ENCODE results near the gene NLRX1.
"Not testable (repeated sequence)": the region's sequence is repeated elsewhere in the genome, so short reads cannot be mapped to it uniquely, and the experiment has no call there.

Gene NLRX1

DNA sequence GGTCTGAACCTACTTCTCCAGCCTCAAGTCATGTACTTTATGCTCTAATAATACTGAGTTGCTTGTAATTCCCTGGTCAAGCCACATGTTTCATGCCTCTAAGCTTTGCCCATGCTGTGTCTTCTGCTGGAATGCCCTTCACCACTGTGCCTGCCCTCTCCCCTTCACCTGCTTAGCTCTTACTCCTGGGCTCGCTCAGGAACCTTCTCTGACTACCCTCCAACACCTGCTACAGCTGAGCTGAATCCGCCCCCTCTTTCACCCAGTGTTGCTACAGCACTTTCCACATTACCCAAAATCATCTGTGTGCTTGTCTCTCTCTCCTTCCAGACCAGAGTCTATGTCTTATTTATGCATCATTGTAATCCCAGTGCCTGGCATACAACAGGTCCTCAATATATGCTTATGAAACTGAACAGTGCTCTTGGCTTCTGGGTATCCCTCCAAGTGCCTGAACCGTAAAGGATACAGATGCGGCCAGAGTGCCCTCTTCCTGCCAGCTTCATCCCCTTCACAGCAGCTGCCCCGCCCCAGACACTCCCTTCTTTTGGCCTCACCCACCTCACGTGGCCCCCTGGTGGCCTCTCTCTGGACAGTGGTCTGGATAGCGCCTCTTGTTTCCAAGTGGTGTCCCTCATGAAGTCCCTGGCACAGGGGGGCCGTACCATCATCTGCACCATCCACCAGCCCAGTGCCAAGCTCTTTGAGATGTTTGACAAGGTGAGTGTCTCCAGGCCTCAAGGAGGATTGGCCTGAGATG, 12.6 kb upstream of the NLRX1 start:
- peak; percentile 64 for DNase-seq

DNA sequence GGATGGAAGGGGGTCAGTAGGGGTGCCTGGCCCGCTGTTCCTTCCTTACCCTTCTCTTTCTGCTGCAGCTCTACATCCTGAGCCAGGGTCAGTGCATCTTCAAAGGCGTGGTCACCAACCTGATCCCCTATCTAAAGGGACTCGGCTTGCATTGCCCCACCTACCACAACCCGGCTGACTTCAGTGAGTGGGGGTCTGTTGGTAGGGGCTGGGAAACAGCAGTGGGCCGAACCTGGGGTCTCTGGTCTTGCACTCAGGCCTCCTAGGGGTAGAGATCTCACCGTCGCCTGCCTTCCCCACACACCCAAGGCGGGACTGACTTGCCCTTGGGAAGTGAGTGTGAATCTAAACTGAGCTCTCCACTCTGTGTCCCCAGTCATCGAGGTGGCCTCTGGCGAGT, 12.0 kb upstream of the NLRX1 start:
- DNase-seq = no peak

DNA sequence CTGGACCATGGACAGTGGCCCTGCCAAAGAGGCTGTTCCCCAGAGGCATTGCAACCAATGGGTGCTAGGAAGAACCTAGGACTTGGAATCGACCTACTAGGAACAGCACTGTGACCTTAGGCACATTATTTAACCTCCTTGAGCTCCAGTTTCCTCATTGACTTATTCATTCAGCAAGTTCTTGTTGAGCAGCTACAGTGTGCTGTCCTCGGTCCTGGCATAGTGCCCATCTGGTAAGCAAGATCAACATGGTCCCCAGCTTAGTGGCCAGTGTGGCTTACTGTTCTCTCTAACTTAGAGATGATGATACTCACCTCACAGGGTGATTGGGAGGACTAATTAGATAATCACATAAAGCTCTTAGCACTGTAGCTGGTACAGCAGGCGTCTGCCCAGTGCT, 11.5 kb upstream of the NLRX1 start:
- no peak for DNase-seq

DNA sequence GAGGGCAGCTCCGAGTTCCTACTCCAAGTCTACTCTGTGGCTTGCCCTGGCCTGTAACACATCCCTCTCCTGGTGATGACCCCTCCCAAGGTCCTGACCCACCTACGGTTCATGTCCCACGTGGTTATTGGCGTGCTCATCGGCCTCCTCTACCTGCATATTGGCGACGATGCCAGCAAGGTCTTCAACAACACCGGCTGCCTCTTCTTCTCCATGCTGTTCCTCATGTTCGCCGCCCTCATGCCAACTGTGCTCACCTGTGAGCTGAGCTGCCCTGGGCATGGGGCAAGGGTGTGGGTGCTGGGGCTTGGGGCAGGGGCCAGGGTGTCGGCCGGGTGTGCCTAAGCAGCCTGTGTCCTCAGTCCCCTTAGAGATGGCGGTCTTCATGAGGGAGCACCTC, 10.1 kb upstream of the NLRX1 start:
- DNase-seq = no peak

DNA sequence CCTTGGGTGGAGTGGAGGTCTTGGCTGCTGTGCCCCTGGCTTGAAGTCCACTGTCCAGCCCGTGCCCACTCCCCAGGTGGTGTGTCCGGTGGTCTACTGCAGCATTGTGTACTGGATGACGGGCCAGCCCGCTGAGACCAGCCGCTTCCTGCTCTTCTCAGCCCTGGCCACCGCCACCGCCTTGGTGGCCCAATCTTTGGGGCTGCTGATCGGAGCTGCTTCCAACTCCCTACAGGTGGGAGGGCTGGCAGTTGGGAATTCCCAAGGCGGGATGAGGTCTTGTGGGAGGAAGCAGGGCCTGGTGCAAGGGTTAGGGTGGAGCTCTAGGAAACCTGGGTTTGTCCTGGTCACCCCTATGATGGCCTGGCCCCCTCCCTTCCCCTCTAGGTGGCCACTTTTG, 8.4 kb upstream of the NLRX1 start:
- DNase-seq = no peak

DNA sequence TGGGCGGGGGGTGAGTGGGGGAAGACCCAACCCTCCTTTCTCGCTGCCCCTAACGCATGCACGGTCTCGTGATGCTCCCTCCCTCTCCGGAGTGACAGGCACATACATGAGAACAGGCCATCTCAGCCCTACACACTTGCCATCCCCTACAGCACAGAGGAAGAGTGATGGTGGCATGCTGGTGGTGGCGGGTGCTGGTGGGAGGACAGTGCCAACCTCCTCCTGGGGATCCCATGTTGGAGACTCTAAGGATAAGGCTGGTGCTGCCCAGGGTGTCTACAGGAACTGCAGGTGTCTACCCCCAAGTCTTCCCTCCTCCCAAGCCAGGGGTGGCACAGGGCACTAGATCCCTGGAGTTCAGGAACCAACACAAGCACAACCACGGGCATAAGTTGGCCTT, 6.7 kb upstream of the NLRX1 start:
- DNase-seq = no peak

DNA sequence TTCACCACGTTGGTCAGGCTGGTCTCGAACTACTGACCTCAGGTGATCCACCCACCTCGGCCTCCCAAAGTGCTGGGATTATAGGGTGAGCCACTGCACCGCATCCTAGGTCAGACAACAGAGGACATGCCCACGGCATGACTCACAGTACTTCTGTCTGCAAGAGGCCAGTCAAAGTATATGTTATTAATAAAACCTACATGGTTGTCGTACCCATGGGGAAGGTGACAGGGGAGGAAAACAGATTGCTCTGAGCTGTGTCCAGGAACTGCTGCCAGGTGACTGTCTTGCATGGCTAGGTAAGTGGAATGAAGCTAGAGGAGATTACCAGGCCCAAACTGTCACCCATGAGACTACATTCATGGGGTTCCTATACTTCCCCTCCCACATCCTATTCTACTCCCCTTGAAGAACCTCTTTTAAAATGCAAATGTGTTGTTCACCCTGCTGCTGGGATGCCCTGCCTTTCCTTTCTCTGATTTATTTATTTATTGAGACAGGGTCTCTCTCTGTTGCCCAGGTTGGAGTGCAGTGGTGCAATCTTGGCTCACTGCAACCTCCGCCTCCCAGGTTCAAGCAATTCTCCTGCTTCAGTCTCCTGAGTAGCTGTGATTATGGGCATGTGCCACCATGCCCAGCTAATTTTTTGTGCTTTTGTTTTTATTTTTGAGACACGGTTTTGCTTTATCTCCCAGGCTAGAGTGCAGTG, 2.0 kb upstream of the NLRX1 start:
- DNase-seq = no peak

DNA sequence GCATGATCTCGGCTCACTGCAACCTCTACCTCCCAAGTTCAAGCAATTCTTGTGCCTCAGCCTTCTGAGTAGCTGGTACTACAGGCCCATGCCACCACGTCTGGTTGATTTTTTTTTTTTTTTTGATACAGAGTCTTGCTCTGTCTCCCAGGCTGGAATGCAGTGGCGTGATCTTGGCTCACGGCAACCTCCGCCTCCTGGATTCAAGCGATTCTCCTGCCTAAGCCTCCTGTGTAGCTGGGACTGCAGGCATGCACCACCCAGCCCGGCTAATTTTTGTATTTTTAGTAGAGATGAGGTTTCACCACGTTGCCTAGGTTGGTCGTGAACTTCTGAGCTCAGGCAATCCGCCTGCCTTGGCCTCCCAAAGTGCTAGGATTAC, 1.5 kb upstream of the NLRX1 start:
- DNase-seq = not testable (repeated sequence)

DNA sequence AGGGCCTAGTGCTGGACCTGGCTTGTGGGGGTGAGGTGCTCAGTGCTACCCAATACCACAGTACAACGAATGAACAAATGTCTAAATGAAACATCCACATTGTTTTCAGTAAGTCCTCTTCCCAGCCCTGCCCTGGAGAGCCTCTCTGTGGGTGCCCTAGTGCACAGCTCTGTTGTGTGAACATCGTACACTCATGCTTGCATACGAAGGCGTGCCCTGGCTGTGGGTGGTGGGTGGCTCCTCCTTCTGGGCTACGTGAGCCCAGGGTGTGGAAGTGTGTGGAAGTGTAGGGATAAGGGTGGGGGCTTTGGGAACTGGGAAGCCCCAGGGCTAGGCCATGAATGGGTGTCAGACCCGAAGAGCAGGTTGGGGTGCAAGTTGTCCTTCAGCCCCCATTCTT, 592 bp upstream of the NLRX1 start:
- DNase-seq = no peak

DNA sequence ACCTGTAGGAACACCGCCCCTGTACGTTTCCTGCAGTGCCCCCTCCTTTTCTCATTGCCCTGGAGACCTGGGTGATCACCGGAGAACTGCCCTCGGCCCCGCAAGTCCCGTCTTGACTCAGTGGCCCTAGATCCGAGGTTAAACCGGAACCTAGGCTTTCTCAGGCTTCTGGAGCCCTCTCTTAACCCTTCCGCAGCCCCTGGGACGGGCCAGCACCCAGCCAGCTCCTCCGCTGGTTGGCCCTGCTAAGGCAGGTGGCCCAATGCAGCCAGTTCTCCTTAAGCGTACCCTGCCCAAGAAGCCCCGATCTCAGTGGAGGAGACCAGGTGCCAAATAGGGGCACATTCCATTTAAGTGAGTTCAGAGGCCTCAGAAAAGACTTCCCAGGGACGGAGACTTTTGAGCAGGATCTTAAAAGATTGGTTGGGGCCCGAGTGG, 776 bp downstream of the NLRX1 start:
- DNase-seq = no peak

DNA sequence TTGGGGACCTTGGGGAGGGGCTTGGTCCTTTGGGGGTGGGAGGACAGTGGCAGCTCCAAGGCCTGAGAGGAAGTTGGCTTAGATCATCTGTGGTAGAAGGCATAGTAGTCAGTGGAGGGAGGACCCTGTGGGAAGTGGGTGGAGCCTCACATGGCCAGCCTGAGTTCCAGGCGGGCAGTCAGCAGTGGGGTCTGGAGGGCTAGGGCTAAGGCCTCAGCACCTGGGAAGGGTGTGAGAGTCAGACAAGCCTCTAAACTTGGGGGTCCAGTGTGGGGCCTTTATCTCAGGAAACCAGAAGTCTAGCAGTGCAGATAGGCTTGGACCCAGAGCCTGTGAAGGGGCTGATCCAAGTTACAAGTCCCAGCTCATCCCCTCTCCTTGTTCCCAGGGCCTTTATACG, 4.0 kb downstream of the NLRX1 start:
- no peak for DNase-seq

DNA sequence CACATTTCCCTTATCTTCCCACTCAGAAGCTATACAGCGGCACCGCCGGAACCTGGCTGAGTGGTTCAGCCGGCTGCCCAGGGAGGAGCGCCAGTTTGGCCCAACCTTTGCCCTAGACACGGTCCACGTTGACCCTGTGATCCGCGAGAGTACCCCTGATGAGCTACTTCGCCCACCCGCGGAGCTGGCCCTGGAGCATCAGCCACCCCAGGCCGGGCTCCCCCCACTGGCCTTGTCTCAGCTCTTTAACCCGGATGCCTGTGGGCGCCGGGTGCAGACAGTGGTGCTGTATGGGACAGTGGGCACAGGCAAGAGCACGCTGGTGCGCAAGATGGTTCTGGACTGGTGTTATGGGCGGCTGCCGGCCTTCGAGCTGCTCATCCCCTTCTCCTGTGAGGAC, 4.9 kb downstream of the NLRX1 start:
- no peak for DNase-seq

DNA sequence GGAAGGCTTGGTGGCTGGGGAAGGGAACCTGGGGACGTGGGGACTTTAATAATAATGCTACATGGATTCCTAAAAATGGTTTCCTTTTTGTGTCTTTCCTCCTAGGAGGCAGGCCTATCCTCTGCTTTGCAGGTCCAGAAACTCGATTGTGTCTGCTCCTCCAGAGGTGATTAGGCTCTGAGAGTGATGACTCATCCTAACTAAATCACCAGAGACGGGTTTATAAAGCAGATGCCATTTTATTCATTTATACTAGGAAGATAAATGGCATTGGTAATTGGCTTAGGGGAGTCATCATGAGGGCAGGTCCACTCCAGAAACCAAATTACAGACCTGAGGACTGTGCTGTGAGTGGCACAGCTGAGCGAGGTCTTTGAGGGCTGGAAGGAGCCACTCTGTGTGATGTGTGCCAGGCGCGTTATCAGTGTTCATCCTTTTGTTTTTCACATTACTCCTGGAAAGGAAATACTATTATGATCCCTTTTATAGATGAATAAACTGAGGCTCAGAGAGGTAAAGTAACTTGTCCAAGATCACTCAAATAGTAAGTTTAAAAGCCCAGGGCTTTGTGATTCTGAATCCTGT, 7.1 kb downstream of the NLRX1 start:
- DNase-seq = no peak

DNA sequence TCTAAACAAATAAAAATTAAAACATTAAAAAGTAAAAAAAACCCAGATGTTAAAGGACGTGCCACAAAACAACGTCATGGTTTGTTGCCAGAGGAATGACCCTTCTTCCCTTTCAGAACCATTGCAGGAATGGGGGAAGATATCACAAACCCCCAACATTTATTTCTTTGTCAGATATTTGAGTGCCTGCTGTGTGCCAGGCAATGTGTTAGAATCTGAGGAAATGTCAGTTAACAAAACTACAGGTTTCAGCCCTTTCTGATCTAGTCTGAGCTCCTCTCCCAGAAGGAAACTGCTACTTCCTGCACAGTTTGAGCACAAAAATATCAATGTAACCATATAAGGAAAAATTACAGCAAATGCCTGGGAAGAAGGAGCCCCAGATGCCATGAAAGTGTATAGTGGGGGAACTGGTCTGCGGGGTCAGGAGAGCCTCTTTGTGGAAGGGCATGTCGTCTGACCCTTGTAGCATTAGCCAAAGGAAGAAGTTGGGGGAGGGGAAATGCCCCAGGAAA, 9.7 kb downstream of the NLRX1 start:
- no peak for DNase-seq

DNA sequence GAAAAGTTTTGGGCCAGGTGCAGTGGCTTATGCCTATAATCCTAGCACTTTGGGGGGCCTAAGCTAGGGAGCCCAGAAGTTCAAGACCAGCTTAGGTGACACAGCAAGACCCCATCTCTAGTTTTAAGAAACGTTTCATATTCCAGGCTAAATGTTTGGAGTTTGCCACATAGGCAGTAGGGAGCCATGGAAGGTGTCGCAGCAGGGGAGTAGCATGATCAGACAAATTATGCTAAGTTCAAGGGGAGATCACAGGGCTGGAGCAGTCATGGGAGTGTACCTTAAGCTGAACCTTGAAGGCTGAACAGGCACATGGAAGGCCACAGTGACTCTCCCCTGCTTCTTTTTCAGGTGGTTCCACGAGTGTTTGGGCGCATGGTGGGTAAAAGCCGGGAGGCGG, 10.8 kb downstream of the NLRX1 start:
- no peak for DNase-seq

DNA sequence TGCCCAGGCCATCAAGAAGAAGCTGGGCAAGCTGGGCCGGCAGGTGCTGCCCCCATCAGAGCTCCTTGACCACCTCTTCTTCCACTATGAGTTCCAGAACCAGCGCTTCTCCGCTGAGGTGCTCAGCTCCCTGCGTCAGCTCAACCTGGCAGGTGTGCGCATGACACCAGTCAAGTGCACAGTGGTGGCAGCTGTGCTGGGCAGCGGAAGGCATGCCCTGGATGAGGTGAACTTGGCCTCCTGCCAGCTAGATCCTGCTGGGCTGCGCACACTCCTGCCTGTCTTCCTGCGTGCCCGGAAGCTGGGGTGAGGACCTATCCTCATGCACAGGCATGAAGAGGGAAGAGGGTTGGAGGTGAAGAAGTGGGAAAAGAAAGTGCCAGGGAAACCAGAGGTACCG, 11.5 kb downstream of the NLRX1 start:
- DNase-seq = no peak

DNA sequence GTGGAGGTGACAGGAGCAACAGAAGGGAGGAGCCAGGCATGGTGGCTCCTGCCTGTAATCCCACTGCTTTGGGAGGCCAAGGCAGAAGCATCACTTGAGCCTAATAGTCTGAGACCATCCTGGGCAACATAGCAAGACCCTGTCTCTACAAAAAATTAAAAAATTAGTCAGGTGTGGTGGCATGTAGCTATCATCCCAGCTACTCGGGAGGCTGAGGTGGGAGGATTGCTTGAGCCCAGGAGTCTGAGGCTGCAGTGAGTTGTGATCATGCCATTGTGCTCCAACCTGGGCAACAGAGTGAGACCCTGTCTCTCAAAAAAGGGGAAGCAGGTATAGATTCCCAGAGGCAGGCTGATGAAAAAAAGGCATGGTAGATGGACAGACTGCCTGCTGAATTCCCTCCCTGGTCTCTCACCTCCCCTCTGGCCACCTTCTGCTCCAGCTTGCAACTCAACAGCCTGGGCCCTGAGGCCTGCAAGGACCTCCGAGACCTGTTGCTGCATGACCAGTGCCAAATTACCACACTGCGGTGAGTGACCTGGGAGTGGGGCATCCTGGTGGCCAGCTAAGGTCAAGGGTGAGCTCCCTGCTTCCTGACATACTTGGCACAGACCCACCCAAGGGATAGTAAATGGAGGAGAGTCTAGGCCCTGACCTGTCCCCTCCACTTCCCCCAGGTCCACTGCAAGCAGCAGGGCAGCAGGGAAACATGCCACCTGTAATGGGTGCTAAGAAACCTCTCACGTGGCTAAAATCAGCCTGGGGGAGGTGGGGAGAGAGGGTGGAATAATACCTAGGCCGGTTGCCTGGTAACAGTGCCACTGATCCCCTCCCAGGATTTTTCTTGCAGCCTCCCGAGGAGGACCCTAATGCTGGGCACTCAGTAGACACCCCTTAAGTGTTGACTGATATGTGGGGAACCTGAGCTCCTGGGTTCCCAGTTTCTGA, 12.5 kb downstream of the NLRX1 start:
- DNase-seq = no peak

DNA sequence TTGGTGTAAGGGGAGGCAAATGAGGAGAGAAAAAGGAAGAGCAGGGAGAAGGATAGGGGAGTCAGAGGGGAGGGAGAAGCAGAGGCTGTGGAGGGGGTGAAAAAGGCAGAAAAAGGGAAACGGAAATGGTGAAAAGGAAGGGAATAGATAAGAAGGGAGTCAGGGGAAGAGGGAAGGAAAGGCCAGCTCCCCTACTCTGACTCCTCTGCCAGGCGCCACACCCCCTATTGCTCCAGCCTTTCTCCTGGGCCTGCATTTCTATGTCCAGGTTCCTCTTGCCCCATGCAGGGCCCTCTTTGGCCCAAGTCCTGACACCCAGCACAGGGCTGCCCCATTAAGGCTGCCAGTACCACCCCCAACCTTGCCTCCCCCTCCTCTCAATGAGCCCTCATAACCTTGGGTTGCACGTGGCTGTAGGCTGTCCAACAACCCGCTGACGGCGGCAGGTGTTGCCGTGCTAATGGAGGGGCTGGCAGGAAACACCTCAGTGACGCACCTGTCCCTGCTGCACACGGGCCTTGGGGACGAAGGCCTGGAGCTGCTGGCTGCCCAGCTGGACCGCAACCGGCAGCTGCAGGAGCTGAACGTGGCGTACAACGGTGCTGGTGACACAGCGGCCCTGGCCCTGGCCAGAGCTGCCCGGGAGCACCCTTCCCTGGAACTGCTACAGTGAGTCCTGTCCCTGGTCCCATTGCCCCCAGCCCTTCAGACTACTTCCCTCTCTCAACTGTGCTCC, 13.3 kb downstream of the NLRX1 start:
- DNase-seq = peak; percentile 42

DNA sequence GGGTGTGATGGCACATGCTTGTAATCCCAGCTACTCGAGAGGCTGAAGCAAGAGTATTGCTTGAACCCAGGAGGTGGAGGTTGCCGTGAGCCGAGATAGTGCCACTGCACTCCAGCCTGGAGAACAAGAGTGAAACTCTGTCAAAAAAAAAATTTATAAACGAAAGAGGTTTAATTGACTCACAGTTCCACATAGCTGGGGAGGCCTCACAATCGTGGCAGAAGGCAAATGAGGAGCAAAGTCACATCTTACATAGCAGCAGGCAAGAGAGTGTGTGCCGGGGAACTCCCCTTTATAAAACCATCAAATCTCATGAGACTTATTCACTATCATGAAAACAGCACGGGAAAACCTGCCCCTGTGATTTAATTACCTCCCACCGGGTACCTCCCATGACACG, 15.9 kb downstream of the NLRX1 start:
- not testable (repeated sequence) for DNase-seq

DNA sequence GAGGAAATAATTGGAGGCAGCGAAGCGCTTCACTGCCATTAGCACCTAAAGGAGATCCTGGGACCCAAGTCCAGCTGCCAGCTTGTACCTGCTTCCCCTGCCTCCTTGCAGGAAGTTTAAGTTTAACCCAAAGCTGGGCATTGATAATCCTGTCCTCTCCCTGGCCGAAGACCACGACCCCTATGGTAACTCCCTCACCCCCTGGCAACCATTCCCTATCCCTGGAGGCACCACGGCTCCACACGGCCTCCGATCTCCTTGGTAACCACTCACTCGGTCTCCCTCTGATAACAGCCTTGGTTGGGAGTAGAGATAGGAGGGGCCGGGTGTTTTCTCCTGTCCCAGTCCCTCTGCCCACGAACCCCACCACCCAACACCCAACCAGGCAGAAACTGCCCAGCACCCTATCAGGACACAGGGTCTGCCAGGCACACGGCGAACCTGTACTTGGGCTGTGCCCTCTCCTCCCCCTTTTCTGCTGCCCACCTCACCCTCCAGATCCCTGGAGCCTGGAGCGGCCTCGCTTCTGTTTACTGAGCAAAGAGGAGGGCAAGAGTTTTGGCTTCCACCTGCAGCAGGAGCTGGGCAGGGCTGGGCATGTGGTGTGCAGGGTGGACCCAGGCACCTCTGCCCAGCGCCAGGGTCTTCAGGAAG, 17.6 kb downstream of the NLRX1 start:
- no peak for DNase-seq

DNA sequence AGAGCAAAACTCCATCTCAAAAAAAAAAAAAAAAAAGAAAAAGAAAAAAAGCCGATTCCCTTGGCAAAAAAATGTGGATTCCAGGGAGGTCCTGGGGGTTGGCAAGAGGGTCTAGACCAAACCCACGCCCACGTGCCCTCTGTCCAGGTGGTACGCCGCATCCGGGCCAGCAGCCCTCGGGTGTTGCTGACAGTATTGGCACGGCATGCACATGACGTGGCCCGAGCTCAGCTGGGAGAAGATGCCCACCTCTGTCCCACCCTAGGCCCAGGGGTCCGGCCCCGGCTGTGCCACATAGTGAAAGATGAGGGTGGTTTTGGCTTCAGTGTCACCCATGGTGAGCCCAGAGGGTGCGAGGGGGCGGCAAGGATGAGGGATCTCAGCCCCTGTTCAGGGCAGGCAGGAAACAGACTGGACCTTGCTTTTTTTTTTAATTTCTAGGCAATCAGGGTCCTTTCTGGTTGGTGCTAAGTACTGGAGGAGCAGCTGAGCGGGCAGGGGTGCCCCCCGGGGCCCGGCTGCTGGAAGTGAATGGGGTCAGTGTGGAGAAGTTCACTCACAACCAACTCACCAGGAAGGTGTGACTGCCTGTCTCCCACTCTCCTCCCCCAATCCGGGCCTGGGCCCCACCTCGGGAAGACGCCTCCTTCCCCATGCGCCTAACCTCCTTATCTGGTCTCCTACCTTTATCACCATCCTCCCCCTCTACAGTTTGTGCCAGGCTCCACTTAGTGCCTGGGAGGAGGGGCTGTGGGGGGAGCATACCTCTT, 18.8 kb downstream of the NLRX1 start:
- DNase-seq = no peak

Data from RPMI8226 (cell line).